Fibroblast of mammary gland (primary cell): ENCODE measurements around the gene DHDH.

Experiments used
- DNase-seq: peaks from one replicate; pipeline ENCODE4 v3.0.0-alpha.2; 2010; ENCODE audit warnings: low read depth
- H3K4me3 ChIP-seq: 2 replicates; pipeline ENCODE4 v1.5.1; 2011; ENCODE audit warnings: low read depth, mild to moderate bottlenecking, low read length, moderate library complexity; ENCODE audit not compliant: control insufficient read depth
- CTCF ChIP-seq: conservative IDR thresholded peaks from 2 replicates; pipeline ENCODE4 v1.5.1; 2011; ENCODE audit warnings: low read depth, low read length, inconsistent platforms; ENCODE audit not compliant: control insufficient read depth, insufficient read depth

DHDH gene

GRCh38 chr19:48943081-48943480 lies 9.6 kb downstream of the DHDH start:
- DNase-seq = no peak
- TF ChIP-seq CTCF = no peak
- no peak overlapping the region for H3K4me3 ChIP-seq

- TF ChIP-seq CTCF = no peak
- no peak overlapping the region for H3K4me3 ChIP-seq
- no peak for DNase-seq
Observed at GRCh38 chr19:48945415-48945814, 11.9 kb downstream of the DHDH start.

DNA sequence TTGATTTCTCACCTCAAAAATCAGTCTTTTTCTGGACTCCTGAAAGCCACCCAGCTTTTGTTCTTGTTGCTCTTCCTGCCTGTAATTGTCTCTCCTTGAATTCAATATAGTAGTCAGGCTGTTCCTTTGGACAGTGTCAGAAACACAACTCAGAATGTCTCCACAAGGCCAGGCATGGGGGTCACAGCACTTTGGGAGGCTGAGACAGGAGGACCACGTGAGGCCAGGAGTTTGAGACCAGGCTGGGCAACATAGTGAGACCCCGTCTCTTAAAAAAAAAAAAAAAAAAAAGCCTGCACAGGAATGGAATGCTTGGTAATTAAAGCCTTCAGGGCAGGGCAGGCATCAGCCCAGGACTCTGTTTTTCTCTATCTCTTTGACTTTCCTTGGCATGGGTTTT lies 12.3 kb downstream of the DHDH start:
- DNase-seq = no peak
- H3K4me3 ChIP-seq = no peak overlapping the region
- TF ChIP-seq CTCF = no peak

GRCh38 chr19:48946463-48947257 lies 13.2 kb downstream of the DHDH start:
- DNase-seq = no peak
- no peak for TF ChIP-seq CTCF
- H3K4me3 ChIP-seq = no peak overlapping the region

- no peak for TF ChIP-seq CTCF
- no peak for DNase-seq
- no peak overlapping the region for H3K4me3 ChIP-seq
Observed at GRCh38 chr19:48947258-48947542, 13.7 kb downstream of the DHDH start.

GRCh38 chr19:48950159-48950558 lies 16.7 kb downstream of the DHDH start:
- TF ChIP-seq CTCF = no peak
- DNase-seq = no peak
- no peak overlapping the region for H3K4me3 ChIP-seq

- TF ChIP-seq CTCF = no peak
- H3K4me3 ChIP-seq = no peak overlapping the region
- no peak for DNase-seq
Observed at GRCh38 chr19:48950830-48951519, 17.5 kb downstream of the DHDH start.
